Neural cell (in vitro differentiated cells): ENCODE results near the gene DAPP1. TPM values are rescaled to one million over a fixed set of nuclear protein-coding genes. Genes with fewer than 3 reads are reported as not detected.

Source experiments
- H2AFZ ChIP-seq: fragments of 200-600, 300-800 bp; sonication (generic), shearing (Covaris generic); 2 replicates; pipeline ENCODE4 v1.6.0; 2014; ENCODE audit warnings: low read depth, mild to moderate bottlenecking, antibody characterized with exemption, low read length, moderate library complexity
- H3F3A ChIP-seq: fragments of 200-600 bp; shearing (Covaris generic); 2 replicates; pipeline ENCODE4 v1.6.1; 2016; ENCODE audit warnings: mild to moderate bottlenecking, moderate library complexity, mixed read lengths, antibody characterized with exemption, low read length; ENCODE audit not compliant: insufficient read depth, poor library complexity, severe bottlenecking
- H3K27ac ChIP-seq: fragments of 200-600, 300-800 bp; sonication (generic), shearing (Covaris generic); 2 replicates; pipeline ENCODE4 v1.5.1; 2014; ENCODE audit warnings: mild to moderate bottlenecking, low read length, moderate library complexity
- H3K27me3 ChIP-seq: fragments of 300-800, 200-600 bp; sonication (generic), shearing (Covaris generic); 2 replicates; pipeline ENCODE4 v1.6.0; 2014; ENCODE audit warnings: mild to moderate bottlenecking, low read depth, low read length, moderate library complexity; ENCODE audit not compliant: insufficient read depth
- H3K36me3 ChIP-seq: fragments of 300-800, 200-600 bp; sonication (generic), shearing (Covaris generic); 2 replicates; pipeline ENCODE4 v1.5.1; 2014; ENCODE audit warnings: mild to moderate bottlenecking, antibody characterized with exemption, low read length, moderate library complexity; ENCODE audit not compliant: insufficient read depth
- H3K4me2 ChIP-seq: fragments of 300-800, 200-600 bp; sonication (generic), shearing (Covaris generic); 2 replicates; pipeline ENCODE4 v1.6.0; 2014; ENCODE audit warnings: mild to moderate bottlenecking, low read length
- H3K4me3 ChIP-seq: fragments of 300-800, 200-600 bp; sonication (generic), shearing (Covaris generic); 2 replicates; pipeline ENCODE4 v1.5.1; 2014; ENCODE audit warnings: mild to moderate bottlenecking, low read length, moderate library complexity
- H3K79me2 ChIP-seq: fragments of 200-600 bp; shearing (Covaris generic); replicated peaks from 2 replicates; pipeline ENCODE4 v1.6.0; 2014; ENCODE audit warnings: mild to moderate bottlenecking, low read length, moderate library complexity; ENCODE audit not compliant: insufficient read depth
- H3K9ac ChIP-seq: fragments of 300-800, 200-600 bp; sonication (generic), shearing (Covaris generic); 2 replicates; pipeline ENCODE4 v1.6.1; 2016; ENCODE audit warnings: mild to moderate bottlenecking, low read length, mixed read lengths
- H3K9me2 ChIP-seq: fragments of 200-600 bp; shearing (Covaris generic); 2 replicates; pipeline ENCODE4 v1.6.1; 2016; ENCODE audit warnings: mild to moderate bottlenecking, low read length, mixed read lengths; ENCODE audit not compliant: insufficient read depth
- H3K9me3 ChIP-seq: fragments of 200-600, 300-800 bp; sonication (generic), shearing (Covaris generic); 2 replicates; pipeline ENCODE4 v1.6.1; 2016; ENCODE audit warnings: mild to moderate bottlenecking, mixed run types, low read length, moderate library complexity, mixed read lengths
- H4K20me1 ChIP-seq: fragments of 200-600 bp; shearing (Covaris generic); 2 replicates; pipeline ENCODE4 v1.6.1; 2016; ENCODE audit warnings: mild to moderate bottlenecking, mixed run types; ENCODE audit not compliant: insufficient read depth
- CTCF ChIP-seq: fragments of 450-650 bp; IDR thresholded peaks from 2 replicates; pipeline ENCODE4 v1.5.1; 2014; ENCODE audit warnings: antibody characterized with exemption, mild to moderate bottlenecking, moderate library complexity; ENCODE audit not compliant: poor library complexity, severe bottlenecking
- EP300 ChIP-seq: fragments of 450-650 bp; conservative IDR thresholded peaks from 2 replicates; pipeline ENCODE4 v1.6.1; 2014; ENCODE audit warnings: antibody characterized with exemption, mild to moderate bottlenecking, moderate library complexity; ENCODE audit not compliant: poor library complexity, severe bottlenecking
- EZH2 ChIP-seq: fragments of 200-600, 300-800 bp; shearing (Covaris generic), sonication (generic); IDR thresholded peaks from 2 replicates; pipeline ENCODE4 v1.6.1; 2014; ENCODE audit warnings: antibody characterized with exemption, low read length, borderline replicate concordance, mild to moderate bottlenecking; ENCODE audit not compliant: insufficient read depth, poor library complexity, severe bottlenecking
- MXI1 ChIP-seq: fragments of 450-650 bp; conservative IDR thresholded peaks from 2 replicates; pipeline ENCODE4 v1.6.1; 2014; ENCODE audit warnings: antibody characterized with exemption, mild to moderate bottlenecking; ENCODE audit not compliant: poor library complexity, severe bottlenecking
- POLR2AphosphoS5 ChIP-seq: IDR thresholded peaks from 2 replicates; pipeline ENCODE4 v1.6.1; 2012
- RAD21 ChIP-seq: fragments of 450-650 bp; conservative IDR thresholded peaks from 2 replicates; pipeline ENCODE4 v1.6.1; 2014; ENCODE audit warnings: antibody characterized with exemption, mild to moderate bottlenecking, moderate library complexity
- REST ChIP-seq: IDR thresholded peaks from 2 replicates; pipeline ENCODE4 v1.6.1; 2012; ENCODE audit warnings: borderline replicate concordance
- SMC3 ChIP-seq: fragments of 450-650 bp; conservative IDR thresholded peaks from 2 replicates; pipeline ENCODE4 v1.6.1; 2014; ENCODE audit warnings: antibody characterized with exemption, mild to moderate bottlenecking, moderate library complexity; ENCODE audit not compliant: poor library complexity
- TAF1 ChIP-seq: IDR thresholded peaks from 2 replicates; pipeline ENCODE4 v1.6.1; 2012; ENCODE audit warnings: low read depth
- polyA plus RNA-seq: library from polyadenylated mRNA; depleted of rRNA; stranded (reverse); fragments of >200 nt; gene quantifications from 2 replicates; pipeline ENCODE4 v1.2.3, GENCODE V29; 2014

The DAPP1 gene
- polyA plus RNA-seq, 1 donor from 2014 or later: not detected

- Histone ChIP-seq H3K27me3 (no peaks in the 10 kb centered on the region), H3K4me2 (no peak overlapping the region), H3K79me2 (no peaks in the 10 kb centered on the region), H3K9me3 (no peaks in the 10 kb centered on the region), H3K4me3 (no peak overlapping the region), H3K9me2 (no peaks in the 10 kb centered on the region), H3F3A (no peaks in the 10 kb centered on the region), H3K9ac (no peak overlapping the region), H3K36me3 (no peaks in the 10 kb centered on the region), H3K27ac (no peak overlapping the region), H2AFZ (no peak overlapping the region), H4K20me1 (no peaks in the 10 kb centered on the region)
- TF ChIP-seq EZH2 (no peak), SMC3 (no peak), REST (no peak), POLR2AphosphoS5 (no peak), EP300 (no peak), MXI1 (no peak), CTCF (no peak), RAD21 (no peak)
These were observed 10.1 kb upstream of the DAPP1 start for GRCh38 chr4:99806545-99806944.

- no peak overlapping the region for H3K9ac ChIP-seq
- no peaks in the 10 kb centered on the region for H3K27me3 ChIP-seq
- TF ChIP-seq REST (no peak), MXI1 (no peak), SMC3 (no peak), RAD21 (no peak), TAF1 (no peak), EP300 (no peak), POLR2AphosphoS5 (no peak), EZH2 (no peak), CTCF (no peak)
- no peak overlapping the region for H3K4me2 ChIP-seq
- H3K4me3 ChIP-seq: no peak overlapping the region
- no peak overlapping the region for H2AFZ ChIP-seq
- no peaks in the 10 kb centered on the region for H3F3A ChIP-seq
- H3K27ac ChIP-seq: no peak overlapping the region
- H4K20me1 ChIP-seq: no peaks in the 10 kb centered on the region
- H3K9me2 ChIP-seq: no peaks in the 10 kb centered on the region
- H3K79me2 ChIP-seq: no peaks in the 10 kb centered on the region
- H3K36me3 ChIP-seq: no peaks in the 10 kb centered on the region
- H3K9me3 ChIP-seq: no peaks in the 10 kb centered on the region
These were observed 9.0 kb upstream of the DAPP1 start for GRCh38 chr4:99807666-99808065.
